ENCODE data around the gene ERP44. TPM values are rescaled to one million over a fixed set of nuclear protein-coding genes. Genes with fewer than 3 reads are reported as not detected.

ERP44 gene
- total and polyA plus RNA-seq, 8 donors = 10.6 to 18.3 (median 14.7) TPM

DNA sequence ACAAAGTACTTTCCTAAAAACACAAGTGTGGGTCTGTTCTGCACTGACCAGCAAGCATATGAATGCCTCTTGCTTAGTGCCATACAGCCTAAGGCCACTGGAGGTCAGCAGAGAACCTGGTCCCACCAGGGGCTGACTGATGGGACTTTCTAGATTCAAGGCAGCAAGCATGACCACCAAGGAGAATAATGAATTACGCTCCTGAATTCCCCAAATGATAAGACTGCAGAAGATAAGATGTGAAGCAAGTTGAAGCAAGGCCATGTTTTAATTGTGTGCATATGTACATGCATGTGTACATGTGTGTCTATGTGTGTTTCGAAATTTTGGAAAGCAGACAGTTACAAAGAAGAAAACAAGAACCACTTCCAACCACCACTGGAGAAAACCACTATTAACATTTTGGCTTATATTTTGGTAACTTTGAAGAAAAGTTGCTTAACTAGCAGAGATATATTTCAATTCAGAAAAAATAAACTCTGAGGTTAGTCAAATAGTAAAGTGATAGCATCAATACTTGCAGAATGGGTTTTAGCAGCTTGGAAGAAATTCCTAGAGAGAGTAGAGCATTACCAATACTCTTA lies 70.5 kb downstream of the ERP44 start:
- peaks cover 0 to 3% (median 0%) of the 10 kb centered on the region in 3 donors for H3K36me3 ChIP-seq
- H3K9me3 ChIP-seq = no peaks in the 10 kb centered on the region
- DNase-seq = peak; percentile 42 to 79 (median 68)
- intact Hi-C loops (cut with DNase I) = loop anchor here in 1 of 3 donors (10.0 kb wide), 1 partner anchor 187 kb away; no protein-coding TSS in a partner anchor
- no peak overlapping the region for H3K27ac ChIP-seq
- 53 to 55% methylated on average over 2 of the region's 2 CpGs for WGBS, 2 donors
- H3K4me3 ChIP-seq = no peak overlapping the region
- H3K27me3 ChIP-seq = no peaks in the 10 kb centered on the region
- ATAC-seq = peak; percentile 87 to 100 (median 98)
- no peak for FAIRE-seq
- no peaks in the 10 kb centered on the region for H3K4me1 ChIP-seq
- TF ChIP-seq, protein P1, sequence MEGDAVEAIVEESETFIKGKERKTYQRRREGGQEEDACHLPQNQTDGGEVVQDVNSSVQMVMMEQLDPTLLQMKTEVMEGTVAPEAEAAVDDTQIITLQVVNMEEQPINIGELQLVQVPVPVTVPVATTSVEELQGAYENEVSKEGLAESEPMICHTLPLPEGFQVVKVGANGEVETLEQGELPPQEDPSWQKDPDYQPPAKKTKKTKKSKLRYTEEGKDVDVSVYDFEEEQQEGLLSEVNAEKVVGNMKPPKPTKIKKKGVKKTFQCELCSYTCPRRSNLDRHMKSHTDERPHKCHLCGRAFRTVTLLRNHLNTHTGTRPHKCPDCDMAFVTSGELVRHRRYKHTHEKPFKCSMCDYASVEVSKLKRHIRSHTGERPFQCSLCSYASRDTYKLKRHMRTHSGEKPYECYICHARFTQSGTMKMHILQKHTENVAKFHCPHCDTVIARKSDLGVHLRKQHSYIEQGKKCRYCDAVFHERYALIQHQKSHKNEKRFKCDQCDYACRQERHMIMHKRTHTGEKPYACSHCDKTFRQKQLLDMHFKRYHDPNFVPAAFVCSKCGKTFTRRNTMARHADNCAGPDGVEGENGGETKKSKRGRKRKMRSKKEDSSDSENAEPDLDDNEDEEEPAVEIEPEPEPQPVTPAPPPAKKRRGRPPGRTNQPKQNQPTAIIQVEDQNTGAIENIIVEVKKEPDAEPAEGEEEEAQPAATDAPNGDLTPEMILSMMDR (IDR thresholded peaks at IDR 0.05) = peak; percentile 72 to 92 (median 87)

- intact Hi-C loops (cut with DNase I) = loop anchor here in 1 of 3 donors (10.0 kb wide), 1 partner anchor 187 kb away; no protein-coding TSS in a partner anchor
- no peaks in the 10 kb centered on the region for H3K9me3 ChIP-seq
- WGBS, 2 donors = 70 to 89% methylated on average over 2 of the region's 2 CpGs
Measured at GRCh38 chr9:100027543-100027942, 71.3 kb downstream of the ERP44 start.

GRCh38 chr9:100021931-100022330 lies 76.9 kb downstream of the ERP44 start:
- TF ChIP-seq, protein P1 (IDR thresholded peaks at IDR 0.05) = no peak
- Histone ChIP-seq H3K9me3 (no peaks in the 10 kb centered on the region), H3K4me1 (peaks cover 0 to 5% (median 0%) of the 10 kb centered on the region in 3 donors), H3K4me3 (no peak overlapping the region), H3K36me3 (peaks cover 0 to 4% (median 0%) of the 10 kb centered on the region in 3 donors), H3K27ac (no peak overlapping the region), H3K27me3 (no peaks in the 10 kb centered on the region)
- ATAC-seq = no peak
- 85% methylated on average over 3 of the region's 3 CpGs for WGBS, 2 donors
- DNase-seq = no peak
- intact Hi-C loops (cut with DNase I) = loop anchor here in 1 of 3 donors (10.0 kb wide), 1 partner anchor 193 kb away; no protein-coding TSS in a partner anchor
- FAIRE-seq = no peak

More at GRCh38 chr9:100027543-100027942, 71.3 kb downstream of the ERP44 start:
- no peak for DNase-seq
- no peak for ATAC-seq
- no peak overlapping the region for H3K27ac ChIP-seq
- no peaks in the 10 kb centered on the region for H3K4me1 ChIP-seq
- TF ChIP-seq, protein P1 (IDR thresholded peaks at IDR 0.05) = no peak
- no peak for FAIRE-seq
- H3K4me3 ChIP-seq = no peak overlapping the region
- H3K27me3 ChIP-seq = no peaks in the 10 kb centered on the region
- no peaks in the 10 kb centered on the region for H3K36me3 ChIP-seq

DNA sequence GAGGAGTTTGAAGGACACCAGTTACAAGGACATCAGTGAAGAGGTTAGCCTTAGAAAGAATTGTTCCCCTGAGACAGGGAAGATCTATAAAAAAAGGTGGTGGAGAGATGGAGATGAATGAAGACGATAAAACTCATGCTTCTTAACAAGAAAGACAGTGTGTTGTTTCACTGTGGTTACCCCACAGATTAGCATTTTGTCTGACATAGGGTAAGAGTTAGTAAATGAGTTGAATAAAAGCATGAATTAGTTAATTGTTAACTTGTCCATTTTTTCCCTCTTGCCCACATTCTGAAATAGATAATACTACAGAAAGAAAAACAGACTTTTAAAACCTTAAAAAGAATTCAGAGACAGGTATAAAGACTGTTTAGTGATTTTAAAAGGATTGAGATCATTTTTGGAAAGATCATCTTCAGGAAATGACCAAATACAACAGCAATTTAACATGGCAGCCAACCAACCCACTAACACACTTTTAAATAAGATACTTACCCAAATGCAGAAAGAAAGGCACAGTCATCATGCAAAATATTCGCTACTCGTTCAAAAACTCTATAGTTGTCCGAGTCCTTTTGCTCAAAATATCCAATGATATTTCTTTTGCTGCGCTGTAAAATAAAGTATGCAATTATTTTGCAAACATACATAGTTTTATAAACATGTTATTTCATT lies 78.5 kb downstream of the ERP44 start:
- no peak overlapping the region for H3K27ac ChIP-seq
- H3K9me3 ChIP-seq = no peaks in the 10 kb centered on the region
- intact Hi-C loops (cut with DNase I) = loop anchor here in 1 of 3 donors (10.0 kb wide), 1 partner anchor 195 kb away; no protein-coding TSS in a partner anchor
- 94% methylated on average over 5 of the region's 5 CpGs for WGBS, 2 donors
- DNase-seq = no peak
- ATAC-seq = no peak
- no peaks in the 10 kb centered on the region for H3K27me3 ChIP-seq
- H3K36me3 ChIP-seq = peaks cover 0 to 21% (median 0%) of the 10 kb centered on the region in 3 donors
- H3K4me1 ChIP-seq = peaks cover 0 to 5% (median 0%) of the 10 kb centered on the region in 3 donors
- H3K4me3 ChIP-seq = no peak overlapping the region
- TF ChIP-seq, protein P1 (IDR thresholded peaks at IDR 0.05) = no peak
- FAIRE-seq = no peak

Measured in pancreas (tissue), 10 donors.